K562 (cell line): Measurements from ENCODE around the gene LAMTOR4. TPM values are rescaled to one million over a fixed set of nuclear protein-coding genes. Genes with fewer than 3 reads are reported as not detected.

Experiments
- CGGBP1 ChIP-seq: fragments of 250-450 bp; sonication (Bioruptor Pico); IDR thresholded peaks from 2 replicates; pipeline ENCODE4 v1.9.0; 2021; ENCODE audit warnings: mild to moderate bottlenecking
- CLOCK ChIP-seq: fragments of 250-450 bp; sonication (Bioruptor Pico); IDR thresholded peaks from 2 replicates; pipeline ENCODE4 v1.4.0; 2020; ENCODE audit warnings: mild to moderate bottlenecking, moderate library complexity, borderline replicate concordance
- E2F3 ChIP-seq: fragments of 250-450 bp; sonication (Bioruptor Pico); IDR thresholded peaks from 2 replicates; pipeline ENCODE4 v1.4.0; 2020; ENCODE audit warnings: mild to moderate bottlenecking
- HNRNPLL ChIP-seq: fragments of 200-400 bp; formaldehyde crosslinking; IDR thresholded peaks from 2 replicates; pipeline ENCODE4 v1.6.1; 2017; ENCODE audit warnings: low read length, low read depth, mild to moderate bottlenecking; ENCODE audit not compliant: poor library complexity, severe bottlenecking
- NR2C2 ChIP-seq, 2 experiments: fragments of 200-800 bp in 1 of 2; sonication (Bioruptor generic) in 1 of 2; sonication (generic) in 1 of 2; formaldehyde crosslinking in 1 of 2; IDR thresholded peaks; 2 replicates each; pipeline versions ENCODE4 v1.6.1 to v1.8.0; 2016 to 2022; ENCODE audit warnings: mild to moderate bottlenecking in 1 of 2, missing compliant biosample characterization in 1 of 2, missing genetic modification characterization in 1 of 2, missing genetic modification reagents in 1 of 2
- RFX5 ChIP-seq: IDR thresholded peaks from 2 replicates; pipeline ENCODE4 v1.6.1; 2011; ENCODE audit warnings: low read depth, mild to moderate bottlenecking, improper control_type of control experiment, low read length
- SIX5 ChIP-seq, 2 experiments: IDR thresholded peaks; 2 replicates each; pipeline ENCODE4 v1.6.1; 2011; ENCODE audit warnings: low read length in 2 of 2, borderline replicate concordance in 1 of 2, low read depth in 1 of 2, mild to moderate bottlenecking in 1 of 2, moderate library complexity in 1 of 2; ENCODE audit not compliant: insufficient read depth in 1 of 2
- SRSF1 ChIP-seq: fragments of 200-400 bp; formaldehyde crosslinking; IDR thresholded peaks from 2 replicates; pipeline ENCODE4 v1.6.1; 2017; ENCODE audit warnings: mild to moderate bottlenecking, low read depth, low read length, moderate library complexity
- XRCC3 ChIP-seq: fragments of 450-650 bp; IDR thresholded peaks from 2 replicates; pipeline ENCODE4 v1.6.1; 2017; ENCODE audit warnings: mild to moderate bottlenecking, moderate library complexity
- ZNF398 ChIP-seq: fragments of 250-450 bp; sonication (Bioruptor Pico); IDR thresholded peaks from 2 replicates; pipeline ENCODE4 v1.8.0; 2021; ENCODE audit warnings: moderate library complexity, mild to moderate bottlenecking, inconsistent platforms
- polyA plus RNA-seq, 8 experiments: library from polyadenylated mRNA; depleted of rRNA in 4 of 8; stranded (reverse) in 5 of 8; unstranded in 3 of 8; fragments of >200 nt; fragmentation: Nextera tagmentation in 2 of 8; fragmentation: Illumina TruSeq in 1 of 8; extraction: Ambion mirVana in 2 of 8; extraction: Trizol in 1 of 8; gene quantifications; 2 replicates each; pipeline versions ENCODE4 v1.2.1 to v1.2.3, GENCODE V29; 2011 to 2014; ENCODE audit warnings: inconsistent platforms in 1 of 8, missing spikeins in 1 of 8
- total RNA-seq, 7 experiments: library from RNA; depleted of rRNA in 6 of 7; stranded (reverse); fragments of >200 nt in 6 of 7; fragmentation: Illumina TruSeq in 2 of 7; extraction: Trizol in 2 of 7; gene quantifications; 2 replicates each; pipeline versions ENCODE4 v1.2.1 to v1.2.3, GENCODE V29; 2011 to 2021; ENCODE audit warnings: low replicate concordance in 1 of 7
- TF ChIP-seq, protein P1 (sequence below), 2 experiments: fragments of 450-650 bp; IDR thresholded peaks; 2 replicates each; pipeline ENCODE4 v1.6.1; 2016; ENCODE audit warnings: mild to moderate bottlenecking in 2 of 2, borderline replicate concordance in 1 of 2, low read depth in 1 of 2, moderate library complexity in 1 of 2

Gene LAMTOR4
- total and polyA plus RNA-seq, 9 of the 15 experiments (the other 6 are each of a cell fraction or from before 2014, with no cell fraction given), result 79.6 to 314 (median 195) TPM

DNA sequence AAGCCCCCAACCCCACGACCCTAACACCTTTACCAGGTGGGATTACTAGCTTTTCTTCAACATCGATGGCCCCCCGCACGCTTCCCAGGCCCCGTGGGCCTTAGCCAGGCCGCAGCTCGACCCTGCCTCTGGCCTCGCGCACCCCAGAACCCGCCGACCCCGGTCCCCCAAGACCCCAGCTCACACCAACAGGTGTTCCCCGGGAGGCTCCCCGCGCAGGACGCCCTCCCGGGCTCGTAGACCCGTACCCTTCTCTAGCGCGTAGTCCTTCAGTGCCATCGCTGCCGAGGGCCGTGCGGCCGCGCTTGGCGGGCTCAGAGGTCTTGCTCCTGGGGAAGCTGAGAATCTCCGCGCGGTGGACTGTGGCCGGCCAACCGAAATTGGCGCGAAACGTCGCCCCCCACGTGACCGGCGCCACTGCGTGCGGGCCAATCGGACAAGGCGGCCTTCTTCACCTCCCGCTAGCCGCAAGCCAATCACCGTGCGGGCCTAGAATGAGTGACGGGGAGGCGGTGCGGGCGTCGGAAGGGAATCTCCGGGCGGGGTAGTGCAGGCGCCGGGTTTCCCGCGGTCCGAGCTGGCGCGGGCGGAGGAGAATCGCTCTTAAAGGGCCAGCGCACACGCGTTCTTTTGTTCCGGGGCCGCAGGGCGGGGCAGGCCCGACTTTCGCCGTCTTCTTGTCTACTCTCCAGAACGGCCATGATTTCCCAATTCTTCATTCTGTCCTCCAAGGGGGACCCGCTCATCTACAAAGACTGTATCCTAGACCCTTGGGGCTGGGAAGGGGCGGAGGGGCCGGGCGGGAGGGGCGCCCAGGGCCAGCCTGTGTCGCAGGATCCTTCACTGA is 47.5 kb upstream of the LAMTOR4 start, which contains the start of the genes AP4M1 and MCM7 (continued):
- TF ChIP-seq, protein P1, sequence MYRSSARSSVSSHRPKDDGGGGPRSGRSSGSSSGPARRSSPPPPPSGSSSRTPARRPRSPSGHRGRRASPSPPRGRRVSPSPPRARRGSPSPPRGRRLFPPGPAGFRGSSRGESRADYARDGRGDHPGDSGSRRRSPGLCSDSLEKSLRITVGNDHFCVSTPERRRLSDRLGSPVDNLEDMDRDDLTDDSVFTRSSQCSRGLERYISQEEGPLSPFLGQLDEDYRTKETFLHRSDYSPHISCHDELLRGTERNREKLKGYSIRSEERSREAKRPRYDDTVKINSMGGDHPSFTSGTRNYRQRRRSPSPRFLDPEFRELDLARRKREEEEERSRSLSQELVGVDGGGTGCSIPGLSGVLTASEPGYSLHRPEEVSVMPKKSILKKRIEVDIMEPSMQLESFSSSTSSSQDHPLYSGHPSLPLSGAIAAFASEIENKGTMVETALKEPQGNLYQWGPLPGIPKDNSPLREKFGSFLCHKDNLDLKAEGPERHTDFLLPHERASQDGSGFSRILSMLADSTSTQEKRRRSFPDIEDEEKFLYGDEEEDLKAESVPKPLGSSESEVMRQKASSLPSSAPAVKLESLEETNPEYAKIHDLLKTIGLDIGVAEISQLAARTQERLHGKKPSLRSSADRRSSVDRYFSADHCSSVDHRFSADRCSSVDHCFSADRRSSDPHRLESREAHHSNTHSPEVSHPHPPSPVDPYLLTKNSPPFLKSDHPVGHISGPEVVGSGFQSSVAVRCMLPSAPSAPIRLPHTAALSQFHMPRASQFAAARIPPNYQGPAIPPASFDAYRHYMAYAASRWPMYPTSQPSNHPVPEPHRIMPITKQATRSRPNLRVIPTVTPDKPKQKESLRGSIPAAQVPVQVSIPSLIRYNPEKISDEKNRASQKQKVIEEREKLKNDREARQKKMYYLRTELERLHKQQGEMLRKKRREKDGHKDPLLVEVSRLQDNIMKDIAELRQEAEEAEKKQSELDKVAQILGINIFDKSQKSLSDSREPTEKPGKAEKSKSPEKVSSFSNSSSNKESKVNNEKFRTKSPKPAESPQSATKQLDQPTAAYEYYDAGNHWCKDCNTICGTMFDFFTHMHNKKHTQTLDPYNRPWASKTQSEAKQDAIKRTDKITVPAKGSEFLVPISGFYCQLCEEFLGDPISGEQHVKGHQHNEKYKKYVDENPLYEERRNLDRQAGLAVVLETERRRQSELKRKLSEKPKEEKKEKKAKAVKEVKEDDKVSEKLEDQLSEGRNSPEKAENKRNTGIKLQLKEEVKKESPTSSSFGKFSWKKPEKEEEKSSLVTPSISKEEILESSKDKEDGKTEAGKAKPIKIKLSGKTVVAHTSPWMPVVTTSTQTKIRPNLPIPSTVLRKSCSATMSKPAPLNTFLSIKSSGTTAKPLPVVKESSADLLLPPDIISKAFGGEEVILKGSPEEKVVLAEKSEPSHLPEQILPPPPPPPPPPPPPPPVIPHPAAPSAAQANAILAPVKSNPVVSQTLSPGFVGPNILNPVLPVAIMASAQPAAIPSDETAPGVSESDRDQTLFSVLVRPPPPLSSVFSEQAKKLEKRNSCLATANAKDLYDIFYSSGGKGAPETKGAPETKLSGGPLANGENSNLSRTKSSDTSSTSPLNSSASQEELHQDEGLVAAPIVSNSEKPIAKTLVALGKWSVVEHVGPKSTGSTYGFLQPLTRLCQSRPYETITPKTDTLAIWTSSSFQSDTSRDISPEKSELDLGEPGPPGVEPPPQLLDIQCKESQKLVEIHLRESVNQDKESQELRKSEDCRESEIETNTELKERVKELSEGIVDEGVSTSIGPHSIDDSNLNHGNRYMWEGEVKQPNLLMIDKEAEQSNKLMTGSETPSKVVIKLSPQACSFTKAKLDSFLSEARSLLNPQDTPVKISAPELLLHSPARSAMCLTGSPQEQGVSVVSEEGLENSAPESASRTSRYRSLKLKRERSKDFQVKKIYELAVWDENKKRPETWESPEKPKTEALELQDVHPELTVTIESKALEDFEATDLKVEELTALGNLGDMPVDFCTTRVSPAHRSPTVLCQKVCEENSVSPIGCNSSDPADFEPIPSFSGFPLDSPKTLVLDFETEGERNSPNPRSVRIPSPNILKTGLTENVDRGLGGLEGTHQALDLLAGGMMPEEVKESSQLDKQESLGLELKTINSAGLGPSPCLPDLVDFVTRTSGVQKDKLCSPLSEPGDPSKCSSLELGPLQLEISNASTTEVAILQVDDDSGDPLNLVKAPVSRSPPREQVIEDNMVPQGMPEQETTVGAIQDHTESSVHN (IDR thresholded peaks at IDR 0.05; ENCODE audit: borderline replicate concordance in 1 of 2, low read depth in 1 of 2), result no peak
- TF ChIP-seq NR2C2 (CRISPR knock-in tag; IDR thresholded peaks at IDR 0.05), result no peak
- 0 out of 2 replicates have a peak, but pooled peaks have one; percentile 58 for TF ChIP-seq NR2C2 (tag; IDR thresholded peaks at IDR 0.05)
- no peak for TF ChIP-seq SIX5 (IDR thresholded peaks at IDR 0.05; ENCODE audit: borderline replicate concordance in 1 of 2, insufficient read depth in 1 of 2, low read depth in 1 of 2, low read length in 2 of 2)
- 0 out of 2 replicates have a peak, but pooled peaks have one; percentile 29 for TF ChIP-seq RFX5
- TF ChIP-seq CGGBP1, result no peak
- TF ChIP-seq SRSF1, result no peak
- TF ChIP-seq E2F3 (CRISPR knock-in tag), result peak; percentile 99
- TF ChIP-seq HNRNPLL, result peak; percentile 74
- TF ChIP-seq ZNF398 (CRISPR knock-in tag), result no peak
- no peak for TF ChIP-seq CLOCK (CRISPR knock-in tag)
- no peak for TF ChIP-seq XRCC3
